Measurements from ENCODE around the gene SLK. TPM values are rescaled to one million over a fixed set of nuclear protein-coding genes. Genes with fewer than 3 reads are reported as not detected.

The SLK gene
- total RNA-seq, 4 donors from 2014 or later: 83.1 to 105 (median 102) TPM

GRCh38 chr10:104074505-104074904 is 107.6 kb downstream of the SLK start:
- intact Hi-C loops (cut with DNase I): no loop called here
- TF ChIP-seq EP300 (IDR thresholded peaks at IDR 0.05): no peak
- WGBS: 94% methylated on average over 5 of the region's 6 CpGs

GRCh38 chr10:104076743-104077160 is 109.8 kb downstream of the SLK start:
- no peak for DNase-seq (ENCODE audit: extremely low spot score)
- Histone ChIP-seq H3K4me1 (peaks cover 0 to 5% (median 0%) of the 10 kb centered on the region in 4 donors), H3K4me3 (no peak overlapping the region), H3K9me3 (no peaks in the 10 kb centered on the region), H3K36me3 (no peaks in the 10 kb centered on the region), H3K27ac (replicated peaks in 1 of 4) (no peak overlapping the region), H3K27me3 (no peaks in the 10 kb centered on the region)
- intact Hi-C loops (cut with DNase I): no loop called here
- WGBS: 38% methylated on average over 3 of the region's 3 CpGs
- no peak for TF ChIP-seq CTCF (IDR thresholded peaks at IDR 0.05)
- TF ChIP-seq POLR2AphosphoS5 (IDR thresholded peaks at IDR 0.05): peak in 1 of 2 donors; percentile 39

More at GRCh38 chr10:104074505-104074904, 107.6 kb downstream of the SLK start:
- H3K4me3 ChIP-seq: no peak overlapping the region
- H3K27ac ChIP-seq (replicated peaks in 1 of 4): no peak overlapping the region
- DNase-seq (ENCODE audit: extremely low spot score): no peak
- peaks cover 0 to 5% (median 0%) of the 10 kb centered on the region in 4 donors for H3K4me1 ChIP-seq
- no peaks in the 10 kb centered on the region for H3K36me3 ChIP-seq
- H3K9me3 ChIP-seq: no peaks in the 10 kb centered on the region
- no peaks in the 10 kb centered on the region for H3K27me3 ChIP-seq

GRCh38 chr10:104077247-104077646 is 110.3 kb downstream of the SLK start:
- Histone ChIP-seq H3K27me3 (no peaks in the 10 kb centered on the region), H3K27ac (replicated peaks in 1 of 4) (no peak overlapping the region), H3K36me3 (no peaks in the 10 kb centered on the region), H3K9me3 (no peaks in the 10 kb centered on the region), H3K4me1 (peaks cover 0 to 5% (median 0%) of the 10 kb centered on the region in 4 donors), H3K4me3 (no peak overlapping the region)
- WGBS: 36% methylated on average over 3 of the region's 3 CpGs
- TF ChIP-seq POLR2AphosphoS5 (IDR thresholded peaks at IDR 0.05) (no peak), POLR2A (IDR thresholded peaks at IDR 0.05; ENCODE audit: low read depth) (no peak), EP300 (IDR thresholded peaks at IDR 0.05) (no peak), CTCF (IDR thresholded peaks at IDR 0.05) (no peak)
- intact Hi-C loops (cut with DNase I): no loop called here
- no peak for DNase-seq (ENCODE audit: extremely low spot score)

- WGBS: 79% methylated on average over 5 of the region's 5 CpGs
- intact Hi-C loops (cut with DNase I): no loop called here
- Histone ChIP-seq H3K27ac (replicated peaks in 1 of 4) (no peak overlapping the region), H3K36me3 (no peaks in the 10 kb centered on the region), H3K27me3 (no peaks in the 10 kb centered on the region), H3K9me3 (no peaks in the 10 kb centered on the region), H3K4me1 (peaks cover 0 to 5% (median 0%) of the 10 kb centered on the region in 4 donors), H3K4me3 (no peak overlapping the region)
- DNase-seq (ENCODE audit: extremely low spot score): no peak
- TF ChIP-seq POLR2A (IDR thresholded peaks at IDR 0.05; ENCODE audit: low read depth) (no peak), EP300 (IDR thresholded peaks at IDR 0.05) (no peak), POLR2AphosphoS5 (IDR thresholded peaks at IDR 0.05) (no peak), CTCF (IDR thresholded peaks at IDR 0.05) (no peak)
These were observed 110.8 kb downstream of the SLK start for GRCh38 chr10:104077663-104078151.

Small RNA genes lying within 50 kb of the gene (small RNA-seq; reads per million reads assigned to genes)
- 0 reads per million in 3 donors for gene RN7SL524P

Other genes with a start within 250 kb of the SLK start
- gene SH3PXD2A, start 111.6 kb upstream of the SLK start, total RNA-seq: 10 to 100 TPM; 30.5 to 69.3 (median 40.0) TPM
- 10 to 100 TPM; 18.7 to 27.7 (median 24.9) TPM for gene STN1, start 49.0 kb upstream of the SLK start, total RNA-seq
- under 1 TPM in 3 of 4 donors, not detected in 1; 0.17 to 0.29 (median 0.26) TPM for gene COL17A1, start 118.7 kb downstream of the SLK start, total RNA-seq
- gene SFR1, start 155.0 kb downstream of the SLK start, total RNA-seq: 1 to 10 TPM; 4.9 to 9.1 (median 7.8) TPM